Ishikawa (cell line): ENCODE results near the gene ARMH2.

ENCODE experiments used
- CEBPB ChIP-seq: IDR thresholded peaks from 2 replicates; pipeline ENCODE4 v1.6.1; 2012
- NFIC ChIP-seq: IDR thresholded peaks from 2 replicates; pipeline ENCODE4 v1.6.1; 2012
- TF ChIP-seq, protein P1 (sequence below): IDR thresholded peaks from 2 replicates; pipeline ENCODE4 v1.6.1; 2012
- TF ChIP-seq, protein P2 (sequence below): IDR thresholded peaks from 2 replicates; pipeline ENCODE4 v1.6.1; 2012

DNA sequence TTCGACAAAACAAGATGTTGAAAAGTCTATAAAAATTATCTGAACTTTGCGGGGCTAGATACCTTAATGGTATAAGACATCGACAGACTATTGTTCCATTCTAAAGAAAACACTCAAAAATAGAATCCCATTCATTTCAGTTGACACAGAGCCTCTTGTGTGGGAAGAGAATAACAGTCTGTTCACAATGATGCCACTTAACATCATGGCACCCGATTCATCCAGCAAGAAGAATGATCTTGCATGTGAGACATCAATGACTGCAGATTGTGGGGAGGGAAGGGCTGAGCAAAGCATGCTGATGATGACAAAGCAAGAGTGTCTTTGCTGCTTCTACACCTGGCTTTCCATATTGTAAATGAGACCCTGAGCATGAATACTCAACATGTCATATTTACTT is 49.7 kb upstream of the ARMH2 start:
- TF ChIP-seq, protein P1, sequence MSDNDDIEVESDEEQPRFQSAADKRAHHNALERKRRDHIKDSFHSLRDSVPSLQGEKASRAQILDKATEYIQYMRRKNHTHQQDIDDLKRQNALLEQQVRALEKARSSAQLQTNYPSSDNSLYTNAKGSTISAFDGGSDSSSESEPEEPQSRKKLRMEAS: no peak
- TF ChIP-seq NFIC (no peak), CEBPB (no peak)
- TF ChIP-seq, protein P2, sequence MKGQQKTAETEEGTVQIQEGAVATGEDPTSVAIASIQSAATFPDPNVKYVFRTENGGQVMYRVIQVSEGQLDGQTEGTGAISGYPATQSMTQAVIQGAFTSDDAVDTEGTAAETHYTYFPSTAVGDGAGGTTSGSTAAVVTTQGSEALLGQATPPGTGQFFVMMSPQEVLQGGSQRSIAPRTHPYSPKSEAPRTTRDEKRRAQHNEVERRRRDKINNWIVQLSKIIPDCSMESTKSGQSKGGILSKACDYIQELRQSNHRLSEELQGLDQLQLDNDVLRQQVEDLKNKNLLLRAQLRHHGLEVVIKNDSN: no peak
